ENCODE results near the gene LRP1. TPM values are rescaled to one million over a fixed set of nuclear protein-coding genes. Genes with fewer than 3 reads are reported as not detected.

LRP1 gene
- total RNA-seq, 1 donor from 2014 or later, result 369 TPM

GRCh38 chr12:57195611-57196371 lies 67.5 kb downstream of the LRP1 start:
- peaks cover 28% of the 10 kb centered on the region for H3K36me3 ChIP-seq (ENCODE audit: insufficient read depth, low read length)
- peaks cover 24% of the 10 kb centered on the region for H3K36me3 Mint-ChIP-seq (ENCODE audit: low read depth, unreplicated experiment)
- H2AFZ ChIP-seq (ENCODE audit: low read depth, low read length), result no peak overlapping the region
- TF ChIP-seq CTCF (IDR thresholded peaks at IDR 0.05; ENCODE audit: insufficient read depth, low read depth, low read length) (no peak), EZH2 (IDR thresholded peaks at IDR 0.05; ENCODE audit: insufficient read depth, low read length) (no peak)
- H3K27me3 Mint-ChIP-seq (ENCODE audit: low read depth, unreplicated experiment), result no peaks in the 10 kb centered on the region
- H3K9me3 ChIP-seq (ENCODE audit: insufficient read depth, low read depth, low read length), result no peaks in the 10 kb centered on the region
- H3K79me2 ChIP-seq (ENCODE audit: insufficient read depth, low read length), result no peaks in the 10 kb centered on the region
- no peak overlapping the region for H3K9ac ChIP-seq (ENCODE audit: low read length)
- no peaks in the 10 kb centered on the region for H3K27me3 ChIP-seq (ENCODE audit: insufficient read depth, low read length)
- DNase-seq (ENCODE audit: low read depth), result no peak
- peak overlapping the region; percentile 63 for H3K27ac Mint-ChIP-seq (ENCODE audit: unreplicated experiment)
- H3K4me1 Mint-ChIP-seq (ENCODE audit: low read depth, unreplicated experiment), result no peaks in the 10 kb centered on the region
- peaks cover 63% of the 10 kb centered on the region for H4K20me1 ChIP-seq (ENCODE audit: insufficient read depth, low read length)
- H3K9me3 Mint-ChIP-seq (ENCODE audit: unreplicated experiment), result no peaks in the 10 kb centered on the region
- H3K4me2 ChIP-seq (ENCODE audit: low read length), result no peak overlapping the region
- H3K4me3 ChIP-seq (ENCODE audit: insufficient read depth, low read depth, low read length), result no peak overlapping the region
- H3K4me1 ChIP-seq (ENCODE audit: insufficient read depth, low read length), result no peaks in the 10 kb centered on the region
- no peak for FAIRE-seq
- no peak overlapping the region for H3K27ac ChIP-seq (ENCODE audit: low read depth, low read length)
- no peak overlapping the region for H3K4me3 Mint-ChIP-seq (ENCODE audit: unreplicated experiment)

GRCh38 chr12:57196439-57196838 lies 68.2 kb downstream of the LRP1 start:
- no peak for FAIRE-seq
- H3K36me3 ChIP-seq (ENCODE audit: insufficient read depth, low read length), result peaks cover 31% of the 10 kb centered on the region
- H3K36me3 Mint-ChIP-seq (ENCODE audit: low read depth, unreplicated experiment), result peaks cover 27% of the 10 kb centered on the region

More at GRCh38 chr12:57196439-57196838, 68.2 kb downstream of the LRP1 start:
- TF ChIP-seq CTCF (IDR thresholded peaks at IDR 0.05; ENCODE audit: insufficient read depth, low read depth, low read length) (no peak), EZH2 (IDR thresholded peaks at IDR 0.05; ENCODE audit: insufficient read depth, low read length) (no peak)
- Mint-ChIP-seq H3K27ac (ENCODE audit: unreplicated experiment) (peak overlapping the region; percentile 63), H3K4me1 (ENCODE audit: low read depth, unreplicated experiment) (no peaks in the 10 kb centered on the region), H3K27me3 (ENCODE audit: low read depth, unreplicated experiment) (no peaks in the 10 kb centered on the region), H3K4me3 (ENCODE audit: unreplicated experiment) (no peak overlapping the region), H3K9me3 (ENCODE audit: unreplicated experiment) (no peaks in the 10 kb centered on the region)
- no peak overlapping the region for H3K27ac ChIP-seq (ENCODE audit: low read depth, low read length)
- no peak overlapping the region for H3K9ac ChIP-seq (ENCODE audit: low read length)
- H3K4me1 ChIP-seq (ENCODE audit: insufficient read depth, low read length), result no peaks in the 10 kb centered on the region
- peaks cover 64% of the 10 kb centered on the region for H4K20me1 ChIP-seq (ENCODE audit: insufficient read depth, low read length)
- no peak overlapping the region for H3K4me3 ChIP-seq (ENCODE audit: insufficient read depth, low read depth, low read length)
- H3K4me2 ChIP-seq (ENCODE audit: low read length), result no peak overlapping the region
- H3K27me3 ChIP-seq (ENCODE audit: insufficient read depth, low read length), result no peaks in the 10 kb centered on the region
- no peaks in the 10 kb centered on the region for H3K79me2 ChIP-seq (ENCODE audit: insufficient read depth, low read length)
- no peak for DNase-seq (ENCODE audit: low read depth)
- no peaks in the 10 kb centered on the region for H3K9me3 ChIP-seq (ENCODE audit: insufficient read depth, low read depth, low read length)
- no peak overlapping the region for H2AFZ ChIP-seq (ENCODE audit: low read depth, low read length)

Measured in astrocyte (in vitro differentiated cells and primary cell).